Panc1 (cell line): ENCODE measurements around the gene ATXN7L1. TPM values are rescaled to one million over a fixed set of nuclear protein-coding genes. Genes with fewer than 3 reads are reported as not detected.

Experiments
- ATAC-seq: fragments of 200-7000 bp; cut with Tn5 transposase; 2 replicates; pipeline ENCODE4 v1.9.1; 2020; ENCODE audit warnings: mild to moderate bottlenecking, moderate library complexity
- BruUV-seq: library from RNA; stranded (reverse); fragments of 400-500 nt; replicated peaks from 2 replicates; lab custom pipeline; 2021; lab: Mats Ljungman, UMichigan
- CTCF ChIA-PET: fragments of 300-600 bp; sonication (Branson Sonifier 250); formaldehyde crosslinking; loops from one replicate; lab custom pipeline; 2022; ENCODE audit warnings: antibody characterized with exemption; lab: Charles Lee
- POLR2A ChIA-PET: fragments of 300-600 bp; sonication (Branson Sonifier 250); formaldehyde crosslinking; loops from one replicate; lab custom pipeline; 2022; ENCODE audit warnings: antibody characterized with exemption; lab: Charles Lee
- DNase-seq: peaks from one replicate; pipeline ENCODE4 v3.0.0-alpha.2; 2010; ENCODE audit warnings: low read depth, low spot score
- H3K27ac ChIP-seq: 2 replicates; pipeline ENCODE4 v1.5.1; 2011; ENCODE audit warnings: mild to moderate bottlenecking, low read length, inconsistent platforms
- H3K27me3 ChIP-seq: fragments of 200-500 bp; sonication (Bioruptor generic); 2 replicates; pipeline ENCODE4 v1.6.0; 2014; ENCODE audit warnings: low read length, inconsistent platforms; ENCODE audit not compliant: control insufficient read depth, insufficient read depth
- H3K36me3 ChIP-seq: fragments of 200-500 bp; sonication (Bioruptor generic); 2 replicates; pipeline ENCODE4 v1.5.1; 2014; ENCODE audit warnings: inconsistent platforms, mild to moderate bottlenecking, low read length, moderate library complexity; ENCODE audit not compliant: control insufficient read depth, insufficient read depth
- H3K4me1 ChIP-seq: 2 replicates; pipeline ENCODE4 v1.5.1; 2011; ENCODE audit warnings: inconsistent platforms, mild to moderate bottlenecking, low read length, moderate library complexity; ENCODE audit not compliant: control insufficient read depth, insufficient read depth
- H3K4me3 ChIP-seq, 2 experiments: 2 replicates each; pipeline ENCODE4 v1.5.1; 2011 to 2012; ENCODE audit warnings: low read depth in 2 of 2, low read length in 2 of 2, mild to moderate bottlenecking in 2 of 2, inconsistent platforms in 1 of 2, moderate library complexity in 1 of 2
- H3K9me3 ChIP-seq: fragments of 200-500 bp; sonication (Bioruptor generic); 2 replicates; pipeline ENCODE4 v1.5.1; 2014; ENCODE audit warnings: low read depth, mild to moderate bottlenecking, inconsistent platforms, low read length, moderate library complexity; ENCODE audit not compliant: control insufficient read depth, insufficient read depth
- CTCF ChIP-seq: fragments of 450-650 bp; IDR thresholded peaks from 2 replicates; pipeline ENCODE4 v1.5.1; 2017; ENCODE audit warnings: mild to moderate bottlenecking
- POLR2AphosphoS5 ChIP-seq: IDR thresholded peaks from 2 replicates; pipeline ENCODE4 v1.6.1; 2012; ENCODE audit warnings: mild to moderate bottlenecking, low read depth, low read length, moderate library complexity
- REST ChIP-seq, 2 experiments: IDR thresholded peaks; 2 replicates each; pipeline ENCODE4 v1.6.1; 2011 to 2012; ENCODE audit warnings: low read depth in 2 of 2, control low read depth in 1 of 2, low read length in 1 of 2, mild to moderate bottlenecking in 1 of 2, moderate library complexity in 1 of 2; ENCODE audit not compliant: insufficient read depth in 1 of 2
- SIN3A ChIP-seq: IDR thresholded peaks from 2 replicates; pipeline ENCODE4 v1.6.1; 2012; ENCODE audit warnings: low read depth, mild to moderate bottlenecking, low read length, moderate library complexity, borderline replicate concordance; ENCODE audit not compliant: insufficient read depth
- TCF7L2 ChIP-seq: IDR thresholded peaks from 2 replicates; pipeline ENCODE4 v1.6.1; 2011; ENCODE audit warnings: mild to moderate bottlenecking, low read depth, low read length, inconsistent platforms
- in situ Hi-C: cut with HindIII; loops from 2 replicates; pipeline ENCODE4 v1.10.0; 2016; ENCODE audit warnings: low sequenced_read_pairs, low pct_unique_long_range_greater_than_20kb
- intact Hi-C: fragments of 100-400 bp; cut with micrococcal nuclease; formaldehyde crosslinking; loops from one replicate; pipeline ENCODE4 v1.10.0; 2022; ENCODE audit not compliant: unreplicated experiment
- total RNA-seq: library from RNA; stranded (reverse); gene quantifications from one replicate; pipeline ENCODE4 v1.2.1, GENCODE V29; 2021; ENCODE audit not compliant: unreplicated experiment

ATXN7L1 gene
- total RNA-seq, 1 experiment from 2014 or later, result 10.8 TPM

DNA sequence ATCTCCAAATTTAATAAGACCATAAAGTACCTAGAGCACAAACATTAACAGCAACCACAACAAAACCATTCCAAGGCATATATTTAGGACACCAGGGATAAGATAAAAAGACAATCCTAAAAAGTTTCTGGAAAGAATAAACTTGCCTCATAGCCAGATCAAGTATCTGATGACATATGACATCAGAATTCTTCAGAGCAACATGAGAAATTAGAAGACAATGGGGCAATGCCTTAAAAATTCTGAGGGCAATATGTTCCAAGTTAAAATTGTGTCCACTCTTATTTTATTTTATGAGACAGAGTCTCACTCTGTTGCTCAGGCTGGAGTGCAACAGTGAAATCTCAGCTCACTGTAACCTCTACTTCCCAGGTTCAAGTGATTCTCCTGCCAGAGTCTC, 297.9 kb downstream of the ATXN7L1 start:
- intact Hi-C loops, result no loop called here
- TF ChIP-seq SIN3A, result no peak
- peaks cover 8% of the 10 kb centered on the region; the same call in 1 of the 2 replicates for H3K4me1 ChIP-seq
- H3K36me3 ChIP-seq, result no peaks in the 10 kb centered on the region
- no peak overlapping the region for H3K4me3 ChIP-seq
- in situ Hi-C loops, result no loop called here
- BruUV-seq, result no TSS peak
- POLR2A ChIA-PET, result no interaction called here
- no peaks in the 10 kb centered on the region for H3K27me3 ChIP-seq
- no peak for DNase-seq
- no peaks in the 10 kb centered on the region for H3K9me3 ChIP-seq
- ATAC-seq, result no peak
- CTCF ChIA-PET, result no interaction called here
- H3K27ac ChIP-seq, result no peak overlapping the region

DNA sequence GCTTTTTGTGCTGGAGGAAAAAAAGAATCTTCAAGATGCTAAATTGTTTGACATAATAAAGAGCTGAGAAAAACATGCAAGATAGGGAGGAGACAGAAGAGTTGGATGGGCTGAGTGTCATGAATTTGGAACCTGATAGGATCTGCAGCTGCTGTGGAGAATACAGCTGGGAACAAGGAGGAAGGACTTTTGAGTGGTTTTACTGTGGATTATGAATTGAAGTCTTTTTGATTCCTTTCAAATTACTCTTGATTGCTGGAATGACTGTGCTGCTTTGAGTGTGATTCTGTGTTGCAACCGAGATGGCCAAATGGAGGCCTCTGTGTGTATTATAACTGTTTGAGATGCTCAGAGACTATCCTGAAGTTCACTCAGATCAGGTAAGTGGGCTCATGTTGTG, 299.1 kb downstream of the ATXN7L1 start:
- H3K27ac ChIP-seq, result no peak overlapping the region
- CTCF ChIA-PET, result no interaction called here
- no peaks in the 10 kb centered on the region for H3K36me3 ChIP-seq
- TF ChIP-seq SIN3A (no peak), TCF7L2 (no peak), CTCF (no peak), POLR2AphosphoS5 (no peak), REST (IDR thresholded peaks at IDR 0.05; ENCODE audit: insufficient read depth in 1 of 2, low read depth in 2 of 2, low read length in 1 of 2) (no peak)
- no peak overlapping the region for H3K4me3 ChIP-seq
- no peak for DNase-seq
- in situ Hi-C loops (no loop called here), intact Hi-C loops (no loop called here)
- POLR2A ChIA-PET, result interaction anchor here (0.6 kb wide), 1 partner anchor 42 kb away, joined by 5 read pairs; no protein-coding TSS in a partner anchor
- no peaks in the 10 kb centered on the region for H3K27me3 ChIP-seq
- no peaks in the 10 kb centered on the region for H3K9me3 ChIP-seq
- no TSS peak for BruUV-seq
- no peak for ATAC-seq
- peaks cover 8% of the 10 kb centered on the region; the same call in 1 of the 2 replicates for H3K4me1 ChIP-seq

GRCh38 chr7:105571891-105572290, 304.5 kb downstream of the ATXN7L1 start:
- no peak for ATAC-seq

More at GRCh38 chr7:105571891-105572290, 304.5 kb downstream of the ATXN7L1 start:
- CTCF ChIA-PET, result interaction anchor here (0.8 kb wide), 1 partner anchor 18 kb away, joined by 4 read pairs; no protein-coding TSS in a partner anchor
- Histone ChIP-seq H3K4me1 (no peaks in the 10 kb centered on the region), H3K27ac (no peak overlapping the region), H3K27me3 (no peaks in the 10 kb centered on the region), H3K4me3 (no peak overlapping the region), H3K9me3 (no peaks in the 10 kb centered on the region), H3K36me3 (no peaks in the 10 kb centered on the region)
- DNase-seq, result no peak
- POLR2A ChIA-PET, result no interaction called here
- in situ Hi-C loops, result no loop called here
- BruUV-seq, result no TSS peak
- TF ChIP-seq SIN3A, result no peak
- TF ChIP-seq TCF7L2, result no peak
- no peak for TF ChIP-seq POLR2AphosphoS5
- no peak for TF ChIP-seq CTCF
- TF ChIP-seq REST (IDR thresholded peaks at IDR 0.05; ENCODE audit: insufficient read depth in 1 of 2, low read depth in 2 of 2, low read length in 1 of 2), result no peak
- intact Hi-C loops, result no loop called here
